Renal cortex interstitium (tissue), 11 donors: Measurements from ENCODE around the gene TTLL11. TPM values are rescaled to one million over a fixed set of nuclear protein-coding genes. Genes with fewer than 3 reads are reported as not detected.
A peak's percentile ranks its signal among the peaks of the same experiment; 100 is the strongest.
"Not testable (repeated sequence)": the region's sequence is repeated elsewhere in the genome, so short reads cannot be mapped to it uniquely, and the experiment has no call there.

ENCODE experiments used
- DNase-seq, 11 donors: peaks; one replicate each; pipeline ENCODE4 v3.0.0-alpha.2; 2013; ENCODE audit warnings: low read depth in 9 of 11, low spot score in 4 of 11; ENCODE audit errors: extremely low read depth in 1 of 11
- polyA plus RNA-seq, 3 donors: library from polyadenylated mRNA; unstranded; fragments of 120-200 nt; gene quantifications; one replicate each; pipeline ENCODE4 v1.2.1, GENCODE V29; 2013; ENCODE audit not compliant: insufficient read length in 3 of 3

TTLL11 gene
- polyA plus RNA-seq, 3 donors = 6.8 to 8.5 (median 6.9) TPM

DNA sequence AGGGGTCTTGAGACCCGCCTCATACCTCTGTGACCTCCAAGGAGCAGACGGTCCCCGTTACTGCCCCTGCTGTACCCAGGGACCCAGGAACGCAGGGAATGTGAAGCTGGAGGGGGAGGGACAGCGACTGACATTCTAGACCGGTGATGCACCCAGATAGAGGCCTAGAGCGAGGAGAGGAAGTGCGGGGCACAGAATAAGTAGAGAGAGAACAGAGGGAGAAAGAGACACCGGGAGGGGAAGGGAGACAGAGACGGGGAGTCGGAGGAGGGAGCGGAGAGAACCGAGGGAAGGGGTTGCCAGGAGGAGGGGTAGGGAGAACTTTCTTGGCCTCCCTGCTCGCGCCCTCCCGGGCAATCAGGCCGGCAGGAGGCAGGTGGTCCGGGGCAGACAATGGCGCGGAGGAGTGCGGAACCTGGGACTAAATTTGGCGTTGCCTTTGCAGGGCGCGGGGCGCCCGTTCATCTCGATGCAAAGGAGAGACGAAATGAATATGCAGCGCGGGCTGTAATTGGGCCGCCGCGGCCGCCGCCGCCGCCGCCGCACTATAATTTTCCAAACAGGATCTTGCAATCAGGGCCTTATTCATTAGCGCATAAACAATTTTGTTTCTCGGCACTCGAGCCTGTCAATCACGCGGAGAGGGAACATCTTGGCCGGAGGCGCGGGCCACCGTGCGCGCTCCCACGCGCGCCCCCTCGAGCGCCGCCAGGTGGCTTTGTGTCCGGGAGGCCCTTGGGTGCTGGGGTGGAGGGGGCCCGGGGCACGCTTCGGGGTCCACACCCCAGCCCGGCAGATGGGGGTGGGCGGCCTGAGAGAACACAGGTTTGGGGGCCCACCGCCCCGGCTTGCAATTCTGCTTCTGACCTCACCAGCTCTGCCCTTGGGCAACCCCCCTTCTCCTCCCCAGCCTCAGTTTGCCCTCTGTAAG lies 33.5 kb upstream of the TTLL11 start:
- DNase-seq = no peak

DNA sequence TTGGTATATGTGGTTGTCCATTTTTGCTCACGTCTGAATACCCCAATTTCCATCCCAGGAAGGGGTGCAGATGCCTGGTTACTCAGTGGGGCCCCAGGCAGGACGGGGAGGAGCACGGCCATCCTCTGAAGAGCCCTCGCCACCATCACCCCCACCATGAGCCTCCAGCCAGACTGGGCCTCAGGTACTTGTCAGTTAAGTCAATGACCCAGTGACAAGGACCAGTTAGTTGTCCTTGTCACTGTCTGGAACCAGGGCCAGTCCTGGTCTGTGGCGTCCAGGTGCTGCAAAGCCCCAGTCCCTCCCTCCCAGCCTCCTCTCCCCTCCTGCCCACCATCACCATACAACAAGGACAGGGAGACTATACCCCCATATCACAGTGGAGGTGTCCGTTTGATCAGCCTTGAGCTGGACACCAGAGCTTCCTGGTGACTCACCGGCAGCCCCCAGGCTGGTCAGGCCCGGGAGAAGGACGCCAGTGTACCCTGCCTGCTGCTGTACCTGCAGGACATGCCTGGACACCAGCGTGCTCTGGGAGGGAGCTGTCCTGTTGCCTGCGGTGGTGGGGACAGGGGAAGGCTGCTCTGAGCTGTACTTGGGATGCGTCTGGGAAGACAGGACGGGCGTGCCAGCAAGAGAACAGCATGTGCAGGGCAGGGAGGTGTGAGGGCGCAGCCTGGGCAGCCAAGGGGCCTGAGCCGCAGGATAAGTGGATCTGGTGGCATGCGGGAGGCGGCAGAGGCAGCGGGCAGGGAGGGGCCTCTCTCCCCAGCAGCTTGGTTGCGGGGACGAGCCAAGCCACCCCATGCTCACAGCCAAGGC lies 32.6 kb upstream of the TTLL11 start:
- DNase-seq = no peak

DNA sequence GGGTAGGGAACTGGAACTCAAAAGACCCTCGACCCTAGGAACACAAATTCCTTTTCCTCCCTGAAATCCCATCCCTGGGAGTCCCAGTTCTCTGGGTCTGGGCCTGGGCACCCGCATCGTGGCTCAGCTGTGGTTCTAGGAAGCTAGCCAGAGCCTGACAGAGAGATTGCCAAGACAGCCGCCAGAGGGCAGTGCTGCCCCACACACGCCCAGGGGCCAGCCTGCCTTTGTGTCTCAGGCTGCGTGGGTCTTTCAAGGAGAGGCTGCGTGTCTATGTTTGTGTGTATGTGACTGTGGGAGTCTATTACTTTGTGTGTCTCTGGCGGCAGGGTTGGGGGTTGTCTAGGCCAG lies 32.0 kb upstream of the TTLL11 start:
- peak in 8 of 11 donors; percentile 40 to 65 (median 56) for DNase-seq

DNA sequence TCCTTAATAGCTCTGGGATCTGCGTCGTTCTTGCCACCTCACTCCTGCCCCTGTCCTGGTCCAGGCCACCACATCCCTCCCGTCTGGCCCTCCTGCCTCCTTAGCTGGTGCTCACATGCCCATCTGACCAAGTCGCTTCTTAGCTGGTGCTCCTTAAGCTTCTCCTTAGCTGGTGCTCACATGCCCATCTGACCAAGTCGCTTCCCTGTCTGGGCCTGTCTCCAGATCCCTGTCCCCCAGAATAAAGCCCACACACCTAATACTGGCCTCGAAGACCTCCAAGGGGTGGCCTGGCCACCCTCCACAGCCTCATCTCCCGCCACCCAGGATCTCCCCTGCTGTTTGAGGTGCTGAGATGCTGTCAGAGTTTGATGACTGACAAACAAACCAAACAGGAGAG lies 31.4 kb upstream of the TTLL11 start:
- no peak for DNase-seq

DNA sequence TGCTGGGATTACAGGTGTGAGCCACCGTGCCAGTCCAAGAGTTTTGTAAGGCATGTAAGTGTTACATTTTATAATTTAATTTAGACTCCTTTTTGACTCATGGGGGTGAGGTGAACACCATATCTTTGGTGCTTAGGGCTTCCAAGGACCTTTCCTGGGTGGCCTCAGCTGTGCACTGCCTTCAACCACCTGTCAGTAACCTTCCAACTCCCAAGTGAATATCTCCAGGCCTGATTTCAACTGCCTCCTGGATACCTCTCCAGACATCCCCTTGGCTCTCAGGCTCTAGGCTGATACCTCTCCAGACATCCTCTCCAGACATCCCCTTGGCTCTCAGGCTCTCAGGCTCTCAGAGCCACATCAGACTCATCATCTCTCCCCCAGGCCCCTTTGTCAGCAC lies 30.9 kb upstream of the TTLL11 start:
- DNase-seq = no peak

DNA sequence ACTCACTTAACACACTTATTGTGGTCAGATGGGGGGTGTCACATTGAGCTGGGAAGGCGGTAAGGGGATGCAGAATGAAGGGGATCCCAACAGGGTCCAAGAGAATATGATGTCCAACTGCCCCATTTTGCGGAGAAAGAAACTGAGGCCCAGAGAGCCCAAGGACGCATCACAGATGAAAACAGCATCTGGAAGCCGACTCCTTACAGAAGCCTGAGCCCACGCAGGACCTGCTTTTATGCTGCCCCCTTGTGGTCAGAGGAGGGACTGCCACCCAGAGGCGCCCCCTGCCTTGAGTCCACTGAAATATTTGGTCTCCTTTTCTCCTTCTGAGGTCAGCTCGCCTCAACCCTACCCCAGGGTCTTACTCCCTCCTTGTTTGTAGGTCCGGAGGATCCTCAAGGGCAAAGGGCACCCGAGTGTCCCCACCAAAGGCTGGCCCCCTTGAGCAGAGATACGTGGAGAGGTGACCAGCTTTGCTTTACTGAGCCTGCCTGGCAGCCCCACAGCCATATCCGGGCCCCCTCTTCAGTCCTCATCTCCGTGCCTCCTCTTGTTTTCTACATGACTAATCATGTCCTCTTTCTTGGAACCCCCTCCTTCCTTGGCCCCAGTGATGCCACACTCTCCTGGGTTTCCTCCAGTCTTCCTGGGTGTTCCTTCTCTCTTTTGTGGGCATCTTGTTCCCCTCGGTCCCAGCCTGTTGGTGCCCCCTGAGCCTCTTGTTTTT lies 30.0 kb upstream of the TTLL11 start:
- peak in 4 of 11 donors; percentile 46 to 61 (median 52) for DNase-seq

DNA sequence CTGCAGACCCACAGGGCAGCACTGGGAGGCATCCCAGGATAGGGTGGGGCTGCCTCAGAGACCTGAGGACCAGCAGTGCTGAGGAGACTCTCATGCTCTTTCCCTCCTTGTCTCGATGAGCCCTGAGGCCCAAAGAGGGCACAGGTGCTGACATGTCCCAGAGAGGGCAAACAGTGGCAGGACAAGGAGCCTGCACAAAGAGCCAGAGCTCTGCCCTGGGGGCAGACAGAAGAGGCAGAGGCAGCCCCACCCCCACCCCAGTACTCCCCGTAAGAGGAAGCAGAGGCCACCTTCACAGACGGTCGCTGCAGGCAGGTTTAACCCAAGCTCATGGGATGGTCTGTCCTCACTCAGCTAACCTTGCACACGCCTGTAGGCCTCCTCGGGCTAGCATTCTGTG lies 29.4 kb upstream of the TTLL11 start:
- no peak for DNase-seq

DNA sequence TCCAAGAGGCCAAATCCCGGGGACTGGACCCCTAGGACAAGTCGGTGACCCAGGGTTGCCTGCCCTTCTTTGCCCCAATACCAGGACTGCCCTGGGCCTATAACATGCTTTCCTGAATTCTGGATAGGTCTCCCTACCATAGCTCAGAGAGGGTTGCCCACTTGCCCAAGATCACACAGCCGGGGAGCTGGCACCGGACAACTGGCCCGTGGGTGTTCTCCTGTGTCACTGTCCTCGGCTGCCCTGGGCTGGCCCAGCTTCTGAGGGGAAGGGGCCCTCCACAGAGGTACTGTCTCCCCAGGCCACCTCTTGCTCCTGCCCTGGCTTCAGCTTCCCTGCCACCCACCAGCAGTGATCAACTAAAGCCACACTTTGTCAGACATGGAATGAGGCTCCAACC lies 28.8 kb upstream of the TTLL11 start:
- DNase-seq = no peak

DNA sequence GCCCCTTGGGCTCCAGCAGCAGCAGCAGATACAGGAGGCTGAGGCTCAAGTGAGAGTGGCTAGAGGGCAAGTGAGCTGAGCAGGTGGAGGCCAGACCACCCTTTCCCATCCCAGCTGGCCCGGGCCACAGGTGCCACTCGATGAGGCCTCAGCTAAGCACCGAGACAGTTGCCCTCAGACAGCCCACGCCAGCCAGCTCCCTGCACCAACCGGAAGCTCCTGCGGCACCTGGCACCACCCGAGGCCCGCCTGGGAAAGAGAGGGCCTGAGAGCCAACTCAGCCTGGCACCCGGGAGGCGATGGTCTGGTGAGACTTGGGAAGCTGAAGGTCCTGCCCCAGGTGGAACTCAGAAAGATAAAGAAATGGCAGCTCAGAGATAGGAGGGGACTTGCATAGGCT lies 28.3 kb upstream of the TTLL11 start:
- DNase-seq = no peak

DNA sequence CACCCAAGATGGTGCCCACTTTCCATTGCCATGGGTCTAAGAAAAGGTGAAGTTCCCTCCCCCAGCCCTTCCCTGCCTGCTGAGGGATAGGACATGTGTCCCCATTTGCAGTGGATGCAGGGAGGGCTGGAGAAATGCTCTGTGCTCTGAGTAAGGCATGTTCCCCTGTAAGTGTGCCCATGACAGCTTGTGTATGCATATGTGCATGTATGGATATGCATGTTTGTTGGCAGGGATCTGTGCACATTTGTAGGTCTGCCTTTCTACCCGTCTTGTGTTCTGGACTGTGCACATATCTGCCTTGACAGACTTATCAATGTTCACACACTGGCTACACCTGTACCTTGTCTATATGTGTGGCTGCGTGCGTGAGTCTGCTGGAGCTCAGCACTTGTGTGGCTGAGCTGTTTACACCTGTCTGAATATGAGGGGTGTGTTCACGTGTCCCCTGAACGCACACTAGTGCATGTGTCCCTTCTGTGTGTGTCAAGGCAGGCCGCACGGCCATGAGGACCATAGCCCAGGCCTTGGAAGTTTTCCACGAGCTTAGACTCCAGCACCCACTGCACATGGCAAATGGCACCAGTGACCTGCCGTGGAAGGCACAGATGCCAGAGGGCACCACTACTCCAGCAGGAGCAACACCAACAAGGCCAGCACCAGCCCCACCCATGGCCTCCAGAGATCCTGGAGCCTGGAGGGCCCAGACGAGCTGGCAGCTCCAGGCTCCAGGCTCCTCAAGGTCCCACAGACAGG lies 27.4 kb upstream of the TTLL11 start:
- DNase-seq = no peak

DNA sequence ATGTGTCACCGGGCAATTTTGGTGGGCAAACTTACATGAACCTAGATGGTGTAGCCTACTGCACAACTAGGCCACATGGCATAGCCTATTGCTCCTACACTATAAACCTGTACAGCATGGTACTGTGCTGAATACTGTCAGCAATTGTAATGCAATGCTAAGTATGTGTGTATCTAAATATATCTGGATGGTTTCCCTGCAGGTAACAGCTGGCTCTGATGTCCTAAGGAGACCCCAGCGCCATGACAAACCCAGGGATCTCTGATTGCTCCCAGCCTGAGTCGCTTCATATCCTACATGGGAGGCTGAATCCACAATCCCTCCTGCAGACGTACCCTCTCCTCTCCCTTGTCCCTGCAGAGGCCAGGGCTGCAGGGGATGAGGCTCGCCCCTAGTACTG lies 26.6 kb upstream of the TTLL11 start:
- no peak for DNase-seq

DNA sequence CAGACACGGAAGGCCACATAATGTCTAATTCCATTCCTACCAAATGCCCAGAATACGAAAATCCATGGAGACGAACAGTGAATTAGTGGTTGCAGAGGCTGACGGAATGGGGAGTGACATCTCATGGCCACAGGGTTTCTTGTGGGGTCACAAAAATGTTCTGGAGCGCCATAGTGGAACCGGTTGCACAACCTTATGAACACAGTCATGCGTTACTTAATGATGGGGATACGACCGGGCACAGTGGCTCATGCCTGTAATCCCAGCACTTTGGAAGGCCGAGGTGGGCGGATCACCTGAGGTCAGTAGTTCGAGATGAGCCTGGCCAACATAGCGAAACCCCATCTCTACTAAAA lies 26.0 kb upstream of the TTLL11 start:
- DNase-seq = no peak

DNA sequence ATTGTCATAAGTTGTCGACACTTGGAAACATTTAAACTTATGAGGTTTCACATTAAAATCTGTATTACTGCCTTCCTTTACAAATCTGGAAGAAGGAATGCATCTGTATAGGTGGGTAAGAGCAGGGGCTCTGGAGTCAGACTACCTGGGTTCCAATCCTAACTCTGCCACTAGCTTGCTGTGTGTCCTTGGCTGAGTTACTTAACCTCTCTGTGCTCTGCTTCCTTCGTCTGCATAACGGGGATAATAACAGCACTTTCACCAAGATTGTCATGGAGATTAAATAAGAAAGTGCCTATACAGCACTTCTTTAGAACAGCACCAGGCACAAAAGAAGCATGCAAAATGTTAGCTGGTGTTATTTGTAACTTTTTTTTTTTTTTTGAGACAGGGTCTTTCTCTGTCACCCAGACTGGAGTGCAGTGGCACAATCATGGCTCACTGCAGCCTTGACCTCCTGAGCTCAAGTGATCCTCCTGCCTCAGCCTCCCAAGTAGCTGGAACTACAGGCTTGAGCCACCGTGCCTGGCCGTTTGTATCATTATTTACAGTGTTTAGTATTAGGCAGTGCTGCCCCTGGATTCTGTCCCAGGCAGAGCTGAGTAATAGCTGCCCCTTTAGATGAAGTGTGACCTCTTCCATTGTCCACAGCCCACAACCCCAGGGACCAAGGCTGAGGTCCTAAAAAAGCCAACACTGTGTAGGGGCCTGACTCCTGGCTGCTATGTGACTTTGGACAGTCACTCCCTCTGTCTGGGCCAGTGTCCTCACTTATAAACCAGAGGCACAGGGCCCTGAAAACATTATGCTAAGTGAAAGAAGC lies 25.4 kb upstream of the TTLL11 start:
- DNase-seq = no peak

DNA sequence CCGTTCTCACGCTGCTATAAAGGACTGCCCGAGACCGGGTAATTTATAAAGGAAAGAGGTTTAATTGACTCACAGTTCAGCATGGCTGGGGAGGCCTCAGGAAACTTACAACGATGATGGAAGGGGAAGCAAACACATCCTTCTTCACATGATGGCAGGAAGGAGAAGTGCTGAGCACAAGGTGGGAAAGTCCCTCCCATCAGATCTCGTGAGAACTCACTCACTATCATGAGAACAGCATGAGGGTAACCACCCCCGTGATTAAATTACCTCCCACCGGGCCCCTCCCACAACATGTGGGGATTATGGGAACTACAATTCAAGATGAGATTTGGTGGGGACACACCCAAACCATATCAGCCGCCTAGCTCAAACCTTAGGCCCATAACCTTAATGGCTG lies 24.1 kb upstream of the TTLL11 start:
- not testable (repeated sequence) for DNase-seq

DNA sequence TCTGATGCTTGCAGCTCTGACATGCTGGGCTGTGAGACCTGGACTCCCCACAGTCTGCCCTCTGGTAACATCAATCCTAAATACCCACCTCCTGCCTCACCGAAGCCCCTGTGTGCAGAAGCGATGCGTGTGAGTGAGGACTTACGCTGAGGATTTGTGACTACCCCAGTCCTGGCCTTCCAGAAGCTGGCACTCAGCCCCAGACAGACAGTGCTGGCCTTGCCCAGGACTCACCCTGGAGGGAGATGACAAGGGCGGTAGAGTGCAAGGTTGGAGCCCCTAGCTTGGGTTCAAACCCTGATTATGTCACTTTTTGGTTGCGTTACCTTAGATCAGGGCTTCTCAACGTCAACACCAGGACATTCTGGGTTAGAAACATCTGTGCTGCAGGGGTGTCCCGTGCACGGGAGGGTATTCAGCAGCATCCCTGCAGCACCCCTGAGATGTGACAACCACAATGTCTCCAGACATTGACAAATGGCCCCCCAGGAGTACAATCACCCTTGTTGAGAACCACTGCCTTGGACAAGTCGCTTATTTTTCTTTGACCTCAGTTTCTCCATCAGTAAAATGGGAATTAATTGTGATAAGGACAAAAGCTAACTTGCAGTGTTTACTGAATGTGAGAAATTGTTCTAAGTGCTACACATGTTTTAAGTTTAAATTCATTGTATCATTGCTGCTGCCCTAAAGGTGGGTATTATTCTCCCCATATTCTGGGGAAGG lies 23.5 kb upstream of the TTLL11 start:
- no peak for DNase-seq

DNA sequence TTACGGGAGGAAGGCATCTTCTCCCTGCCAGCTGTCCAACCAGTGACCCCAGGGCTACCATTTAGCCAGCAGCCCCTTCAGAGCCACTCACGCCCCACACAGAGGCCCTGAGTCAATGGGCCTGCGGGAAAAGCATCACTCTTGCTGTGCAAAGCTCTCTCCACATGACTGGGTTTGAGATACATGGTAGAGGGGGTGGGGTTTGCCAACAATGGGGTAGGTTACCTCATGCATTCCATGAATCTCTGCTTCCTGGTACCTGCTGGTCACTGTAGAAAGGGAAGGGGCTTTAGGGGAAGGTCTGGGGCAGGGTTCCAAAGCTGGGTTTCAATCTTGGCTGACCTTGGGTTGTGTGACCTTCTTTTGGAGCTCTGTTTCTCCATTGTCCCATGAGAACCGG lies 22.9 kb upstream of the TTLL11 start:
- no peak for DNase-seq

DNA sequence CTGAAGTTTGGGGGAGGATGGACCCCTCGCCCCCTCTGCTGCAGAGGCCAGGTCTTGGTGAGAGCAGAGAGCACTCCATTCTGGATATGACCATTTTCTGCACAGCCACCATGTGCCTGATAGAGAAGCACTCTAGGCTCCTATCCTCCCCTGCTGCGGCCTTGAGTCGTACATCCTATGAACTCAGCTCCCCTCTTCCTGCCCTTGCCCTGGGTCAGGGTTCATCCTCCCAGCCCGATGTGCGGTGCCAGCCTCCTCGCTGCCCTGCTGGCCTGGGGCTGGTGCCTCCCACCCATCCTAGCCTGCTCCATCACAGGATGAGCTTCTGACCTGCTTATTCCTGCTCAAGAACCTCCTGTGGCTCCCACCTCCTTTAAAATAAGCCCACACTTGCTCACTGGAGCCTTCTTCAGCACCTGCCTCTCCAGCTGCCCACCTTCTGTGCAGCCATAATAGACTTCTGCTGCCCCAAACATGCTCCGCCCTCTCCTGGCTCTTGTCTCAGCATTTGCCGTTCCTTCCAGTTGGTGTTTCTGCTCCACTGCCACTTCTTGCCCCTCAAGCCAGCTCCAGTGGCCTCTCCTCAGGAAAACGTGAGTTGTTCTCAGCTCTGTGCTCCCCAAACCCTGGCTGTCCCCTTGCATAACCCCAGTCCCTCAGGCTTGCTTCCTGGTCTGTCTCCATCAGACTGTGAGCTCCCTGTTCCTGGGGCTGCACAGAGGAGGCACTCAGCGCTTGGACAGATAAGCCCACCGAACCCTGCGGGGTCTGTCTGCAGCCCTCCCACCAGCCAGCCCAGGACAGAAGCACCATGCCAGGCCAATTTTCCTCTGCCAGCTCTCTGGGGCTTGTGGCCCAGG lies 22.3 kb upstream of the TTLL11 start:
- no peak for DNase-seq
